CD4-positive, alpha-beta T cell treated with Interleukin-15 for 4 hours (primary cell): Measurements from ENCODE around the gene MRPL55.

Experiments used
- DNase-seq: peaks from one replicate; pipeline ENCODE4 v3.0.0-alpha.2; 2020; ENCODE audit warnings: low spot score

MRPL55 gene

GRCh38 chr1:228109073-228109961 is at the start of gene MRPL55:
MRPL55 (minus strand) TSS chr1:228109299; CDS start chr1:228108260, 1,039 bp downstream.
- peak; percentile 97 for DNase-seq

- no peak for DNase-seq
Measured at GRCh38 chr1:228158151-228159007, 49.3 kb upstream of the MRPL55 start.

- no peak for DNase-seq
Measured at GRCh38 chr1:228157729-228158126, 48.6 kb upstream of the MRPL55 start.

GRCh38 chr1:228156941-228157728 is 48.0 kb upstream of the MRPL55 start:
- DNase-seq: no peak

GRCh38 chr1:228156515-228156881 is 47.4 kb upstream of the MRPL55 start:
- no peak for DNase-seq

- no peak for DNase-seq
Measured at GRCh38 chr1:228155596-228156514, 46.8 kb upstream of the MRPL55 start.

GRCh38 chr1:228154670-228155571 is 45.8 kb upstream of the MRPL55 start:
- no peak for DNase-seq

- no peak for DNase-seq
Measured at GRCh38 chr1:228154021-228154669, 45.0 kb upstream of the MRPL55 start.

GRCh38 chr1:228152918-228153258 is 43.8 kb upstream of the MRPL55 start:
- DNase-seq: no peak

GRCh38 chr1:228152097-228152917 is 43.2 kb upstream of the MRPL55 start:
- no peak for DNase-seq

GRCh38 chr1:228151180-228151925 is 42.3 kb upstream of the MRPL55 start:
- DNase-seq: no peak

- DNase-seq: no peak
Measured at GRCh38 chr1:228150461-228151179, 41.5 kb upstream of the MRPL55 start.

- DNase-seq: no peak
Measured at GRCh38 chr1:228150120-228150460, 41.0 kb upstream of the MRPL55 start.

GRCh38 chr1:228149406-228150119 is 40.5 kb upstream of the MRPL55 start, which contains the start of gene GJC2:
GJC2 (plus strand) TSS chr1:228149930; CDS start chr1:228157759, 7,829 bp downstream.
- no peak for DNase-seq

GRCh38 chr1:228148935-228149405 is 39.9 kb upstream of the MRPL55 start:
- no peak for DNase-seq

GRCh38 chr1:228148196-228148861 is 39.2 kb upstream of the MRPL55 start:
- no peak for DNase-seq
